ENCODE data around the gene FAM200C.

FAM200C gene

DNA sequence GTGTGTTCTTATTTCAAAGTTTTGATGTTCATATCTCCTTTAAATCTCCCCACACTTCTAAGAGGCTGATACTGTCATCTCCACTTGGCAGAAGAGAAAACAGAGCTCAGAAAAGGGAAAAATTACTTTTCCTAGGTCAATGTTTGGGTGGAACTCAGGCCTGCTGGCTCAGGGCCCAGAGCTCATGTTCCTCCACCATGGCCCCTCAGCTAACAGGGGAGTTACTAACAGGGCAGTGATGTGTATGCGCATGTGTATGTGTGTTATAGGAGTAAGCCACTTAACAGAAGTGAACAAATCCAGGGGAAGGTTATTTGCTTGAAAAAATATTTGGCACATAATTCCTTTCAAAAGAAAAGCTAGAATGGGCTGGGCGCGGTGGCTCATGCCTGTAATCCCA is 32.0 kb downstream of the FAM200C start:
- no peak for DNase-seq (ENCODE audit: low read depth in 2 of 3, low spot score in 1 of 3)

DNA sequence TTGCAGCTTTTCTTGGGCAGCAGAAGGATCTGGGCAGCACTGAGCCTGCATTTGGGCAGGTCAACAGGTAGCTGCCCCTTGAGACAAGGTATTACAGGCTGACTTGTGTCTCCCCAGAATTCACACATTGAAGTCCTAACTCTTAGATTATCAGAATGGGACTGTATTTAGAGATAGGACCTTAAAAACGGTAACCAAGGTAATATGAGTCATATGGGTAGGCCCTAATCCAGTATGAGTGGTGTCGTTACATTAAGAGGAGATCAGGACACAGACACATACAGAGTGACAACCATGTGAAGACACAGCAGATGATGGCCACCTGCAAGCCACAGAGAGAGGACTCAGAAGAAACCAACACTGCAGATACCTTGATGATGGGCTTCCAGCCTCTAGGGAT is 32.6 kb downstream of the FAM200C start:
- no peak for DNase-seq (ENCODE audit: low read depth in 2 of 3, low spot score in 1 of 3)

DNA sequence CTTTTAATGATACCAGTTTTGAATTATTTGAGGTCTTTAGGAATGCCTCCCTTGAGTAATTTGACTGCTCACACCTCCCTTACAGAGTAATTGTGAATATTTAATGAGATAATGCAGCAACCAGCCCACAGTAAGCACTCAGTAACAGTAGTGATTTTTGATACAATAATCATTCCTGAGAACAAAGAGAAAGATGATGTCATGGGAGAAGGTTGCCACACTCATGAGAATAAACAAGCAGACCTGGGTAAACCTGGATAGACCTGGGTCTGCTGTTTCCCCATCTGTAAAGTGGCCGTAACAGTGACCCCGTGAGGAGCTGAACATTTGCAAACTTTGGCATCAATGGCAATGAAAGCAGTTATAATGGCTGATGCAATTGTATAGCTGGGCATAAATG is 33.6 kb downstream of the FAM200C start:
- DNase-seq (ENCODE audit: low read depth in 2 of 3, low spot score in 1 of 3), result no peak

DNA sequence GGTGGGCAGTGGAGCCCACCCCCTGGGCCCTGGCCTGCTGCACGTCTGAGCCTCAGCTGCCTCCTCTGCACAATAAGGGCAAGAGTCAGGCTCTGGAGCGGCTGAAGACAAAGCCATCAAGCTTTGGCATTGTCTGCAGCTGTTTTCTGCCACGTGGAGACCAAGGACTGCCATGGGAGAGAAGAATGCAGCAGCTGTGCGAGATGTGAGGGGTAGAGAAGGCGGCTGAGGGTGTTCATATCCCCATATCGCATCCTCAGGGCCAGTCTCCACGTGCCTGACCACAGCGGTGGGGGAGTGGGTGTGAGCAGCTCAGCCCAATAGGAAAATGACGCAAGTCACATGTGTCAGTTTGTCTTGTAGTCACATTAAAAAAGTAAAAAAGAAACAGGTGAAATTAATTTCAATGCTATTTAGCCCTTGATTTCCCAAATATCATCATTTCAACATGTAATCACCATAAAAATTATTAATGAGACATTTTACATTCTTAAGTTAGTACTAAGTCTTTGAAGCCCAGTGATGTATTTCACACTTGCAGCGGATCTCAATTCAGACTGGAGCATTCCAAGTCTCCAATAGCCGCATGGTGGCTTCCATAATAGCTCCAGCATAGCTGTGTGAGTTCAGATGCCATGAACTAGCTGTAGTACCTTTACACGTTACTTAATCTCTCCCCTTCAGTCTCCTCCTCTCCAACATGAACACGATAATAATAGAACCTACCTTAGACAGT is 36.0 kb downstream of the FAM200C start:
- DNase-seq (ENCODE audit: low read depth in 2 of 3, low spot score in 1 of 3), result no peak

DNA sequence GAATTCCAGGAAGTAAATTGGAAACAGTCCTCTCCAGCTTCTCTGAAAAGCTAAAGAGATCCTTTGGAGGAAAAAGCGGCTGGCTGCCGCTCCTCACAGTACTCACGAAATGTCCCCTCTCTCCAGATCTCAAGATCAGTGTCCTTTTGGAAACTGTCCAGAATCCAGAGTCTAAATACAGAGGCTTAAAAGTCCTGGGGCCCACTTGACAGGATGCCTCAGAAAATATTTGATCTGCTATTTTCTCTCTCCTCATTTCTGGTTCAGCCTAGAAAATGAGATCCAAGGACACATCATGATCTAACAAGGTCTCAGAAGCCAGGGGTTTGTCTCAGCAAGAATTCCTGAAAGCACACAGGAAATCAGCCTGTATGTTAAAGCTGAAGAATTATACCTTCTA is 36.6 kb downstream of the FAM200C start:
- DNase-seq (ENCODE audit: low read depth in 2 of 3, low spot score in 1 of 3), result no peak

DNA sequence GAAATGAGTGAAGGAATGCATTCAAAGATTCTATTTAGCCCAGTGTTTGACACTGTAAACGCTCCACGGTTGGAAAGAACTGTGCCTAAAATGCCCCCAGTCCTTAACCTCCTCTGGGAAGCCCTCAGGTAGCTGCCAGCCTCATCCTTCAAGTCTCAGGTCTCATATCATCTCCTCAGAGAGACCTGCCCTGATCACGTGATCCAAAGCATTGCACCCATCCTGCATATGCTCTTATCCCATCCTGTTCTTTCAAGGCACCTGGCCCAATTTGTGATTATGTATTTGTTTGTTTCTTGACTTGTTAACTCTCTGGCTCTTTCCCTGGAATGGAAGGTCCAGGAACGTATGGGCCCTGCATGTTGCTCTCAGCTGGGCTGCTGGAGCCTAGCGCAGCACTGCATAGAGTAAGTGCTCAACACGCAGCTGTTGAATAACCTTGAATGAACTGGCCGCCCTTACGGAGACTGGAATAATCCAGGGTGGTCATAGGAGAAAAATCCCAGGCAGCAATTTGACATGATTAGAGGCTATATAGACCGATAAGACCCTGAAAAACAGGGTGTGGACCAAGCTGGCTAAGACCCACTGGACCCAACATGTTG is 38.1 kb downstream of the FAM200C start:
- DNase-seq (ENCODE audit: low read depth in 2 of 3, low spot score in 1 of 3), result no peak

DNA sequence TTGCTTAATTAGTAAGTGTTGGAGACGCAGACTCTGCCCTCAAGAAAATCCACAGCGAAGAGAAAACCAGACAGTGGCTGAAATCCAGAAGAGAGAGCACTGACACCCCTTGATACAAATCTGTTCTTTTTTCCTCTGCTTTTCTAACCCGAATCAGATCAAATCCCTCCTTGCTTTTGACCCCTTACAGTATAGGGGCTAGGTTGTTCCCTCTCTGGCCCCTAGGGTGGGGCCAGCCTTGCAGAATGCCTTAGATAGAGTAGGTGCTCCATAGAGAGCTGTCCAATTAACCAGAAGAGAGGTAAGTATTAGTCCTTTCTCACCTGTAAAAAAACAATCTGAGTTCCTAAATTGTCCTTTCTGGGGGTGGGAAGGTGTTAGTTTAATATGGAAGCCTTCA is 39.5 kb downstream of the FAM200C start:
- no peak for DNase-seq (ENCODE audit: low read depth in 2 of 3, low spot score in 1 of 3)

DNA sequence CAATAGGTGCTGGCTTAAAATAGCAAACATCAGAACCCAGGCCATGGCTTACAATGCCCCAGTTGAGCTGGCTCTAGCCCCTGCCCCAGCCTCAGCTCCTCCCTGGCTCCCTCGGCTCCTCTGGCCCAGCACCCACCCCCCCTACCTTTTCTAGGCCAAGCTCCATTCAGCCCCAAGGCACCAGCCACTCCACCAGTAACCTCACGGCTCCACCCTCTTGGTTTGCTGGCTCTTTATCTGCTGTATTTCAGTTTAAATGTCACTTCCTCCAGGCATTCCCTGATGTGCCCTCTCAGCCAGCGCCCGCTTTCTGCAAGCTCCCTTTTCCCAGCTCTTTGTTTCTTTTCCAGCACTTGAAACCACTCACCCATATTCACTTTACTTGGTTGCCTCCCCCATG is 40.0 kb downstream of the FAM200C start:
- DNase-seq (ENCODE audit: low read depth in 2 of 3, low spot score in 1 of 3), result no peak

DNA sequence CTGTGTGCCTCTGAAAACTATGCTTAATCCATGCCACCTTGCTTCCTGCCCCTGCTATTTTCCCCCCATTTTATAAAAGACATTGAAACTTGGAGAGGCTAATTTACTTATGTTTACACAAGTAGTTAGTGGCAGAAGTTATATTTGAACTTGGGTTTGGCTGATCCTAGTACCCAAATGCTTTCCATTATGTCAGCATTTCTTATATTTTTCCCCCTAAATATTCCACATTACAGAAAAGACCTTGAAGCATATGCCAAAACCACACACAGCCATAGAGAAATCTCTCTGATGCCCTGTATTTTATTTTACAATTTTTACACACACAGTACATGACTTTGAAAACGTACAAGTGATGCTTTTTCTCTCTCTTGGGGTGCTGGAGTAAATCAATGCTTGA is 40.6 kb downstream of the FAM200C start:
- no peak for DNase-seq (ENCODE audit: low read depth in 2 of 3, low spot score in 1 of 3)

DNA sequence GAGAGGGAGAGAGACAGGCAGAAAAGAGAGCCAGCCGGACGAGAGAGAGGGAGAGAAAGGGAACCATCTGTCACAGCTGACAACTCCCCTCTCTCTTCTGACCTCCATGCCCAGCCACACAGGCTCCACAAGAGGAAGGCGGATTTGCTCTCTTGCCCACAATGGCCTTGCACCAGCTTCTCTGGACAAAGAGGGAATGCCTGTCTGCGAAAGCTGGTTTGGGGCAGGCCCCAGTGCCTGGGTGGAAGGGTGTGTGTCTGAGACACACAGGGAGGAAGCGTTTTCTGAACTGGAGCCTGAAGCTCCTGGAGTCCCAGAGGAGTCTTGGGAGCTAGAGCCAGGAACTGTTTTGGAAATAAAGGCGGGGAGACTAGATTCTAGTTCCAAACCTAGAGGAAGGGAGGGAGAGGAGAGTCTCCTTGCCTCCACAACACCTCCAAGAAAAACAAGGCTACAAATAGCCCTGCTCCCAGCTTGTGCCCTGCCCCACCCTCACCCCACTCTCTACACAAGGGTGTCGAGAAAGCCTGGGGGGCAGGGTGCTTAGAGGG is 41.9 kb downstream of the FAM200C start:
- DNase-seq (ENCODE audit: low read depth in 2 of 3, low spot score in 1 of 3), result no peak

DNA sequence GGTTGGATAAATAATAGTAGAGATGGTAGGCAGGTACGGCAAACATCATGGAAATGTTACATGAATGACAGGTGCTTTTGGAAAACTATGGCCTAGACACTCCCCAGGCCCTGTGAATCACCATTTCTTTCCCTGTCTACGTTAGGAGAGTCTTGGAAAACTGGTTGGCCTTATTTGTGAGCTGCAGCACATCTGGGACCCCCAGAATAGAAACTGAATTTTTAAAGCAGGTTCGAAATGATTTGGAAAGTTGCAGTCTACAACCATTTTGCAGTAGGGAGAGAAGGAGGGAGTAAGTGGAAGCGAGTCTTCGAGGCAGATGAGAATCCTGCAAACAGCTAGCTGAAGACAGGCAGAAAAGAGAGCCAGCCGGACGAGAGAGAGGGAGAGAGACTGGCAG is 42.5 kb downstream of the FAM200C start:
- DNase-seq (ENCODE audit: low read depth in 2 of 3, low spot score in 1 of 3), result no peak

DNA sequence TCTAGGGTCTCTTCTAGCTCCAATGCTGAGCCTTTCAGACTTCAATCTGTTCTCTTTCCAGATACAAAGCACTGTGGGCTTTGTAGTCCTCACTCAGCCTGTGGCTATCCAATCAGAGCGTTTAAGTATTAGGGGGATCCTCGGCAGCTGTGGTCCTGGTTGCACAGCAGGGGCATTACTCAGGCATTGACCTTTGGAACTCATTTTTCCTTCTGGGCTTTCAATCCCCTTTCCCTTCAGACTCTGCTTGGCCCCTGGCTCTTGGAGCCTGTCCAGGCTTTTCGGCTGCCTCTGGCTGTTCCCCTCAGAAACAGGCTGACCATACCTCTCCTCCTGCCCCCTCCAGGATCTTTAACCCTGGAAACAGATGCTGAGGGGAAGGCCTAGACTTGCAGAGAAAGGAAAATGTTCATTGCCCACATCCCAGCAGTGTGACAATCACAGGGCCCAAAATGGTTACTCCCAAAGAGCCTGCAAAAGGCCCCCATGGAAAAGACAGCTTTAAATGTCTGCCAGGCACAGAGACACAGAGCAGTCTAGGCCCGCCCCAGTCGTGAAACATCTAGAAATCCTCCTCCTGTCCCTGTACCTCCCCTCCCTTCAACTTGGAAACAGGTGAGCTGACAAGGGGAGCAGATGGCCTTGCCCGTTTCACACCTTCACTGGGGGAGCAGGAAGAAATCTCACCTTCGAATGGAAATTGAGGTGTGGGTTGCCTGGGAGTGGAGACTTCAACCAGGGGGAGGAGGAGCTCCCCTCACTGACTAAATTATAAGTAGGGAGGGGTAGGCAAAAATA is 43.1 kb downstream of the FAM200C start:
- DNase-seq (ENCODE audit: low read depth in 2 of 3, low spot score in 1 of 3), result no peak

DNA sequence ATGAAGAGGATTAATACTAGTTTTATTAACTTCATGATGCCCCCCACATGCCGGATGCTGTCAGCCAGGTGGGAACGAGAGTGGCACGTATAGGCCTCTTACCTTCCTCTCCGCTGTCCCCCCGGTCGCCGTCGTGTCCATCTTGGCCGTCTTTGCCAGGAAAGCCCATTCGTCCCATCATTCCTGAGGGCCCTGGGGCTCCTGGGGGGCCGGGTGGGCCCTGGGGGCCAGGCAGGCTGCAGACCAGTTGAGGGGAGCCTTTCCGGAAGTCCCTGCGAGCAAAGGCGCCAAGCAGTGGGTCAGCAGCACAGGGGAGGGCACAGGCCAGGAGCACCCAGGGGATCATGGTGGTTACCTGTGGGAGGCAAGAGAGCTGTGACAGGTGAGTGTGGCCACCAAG is 45.2 kb downstream of the FAM200C start:
- DNase-seq (ENCODE audit: low read depth in 2 of 3, low spot score in 1 of 3), result no peak

DNA sequence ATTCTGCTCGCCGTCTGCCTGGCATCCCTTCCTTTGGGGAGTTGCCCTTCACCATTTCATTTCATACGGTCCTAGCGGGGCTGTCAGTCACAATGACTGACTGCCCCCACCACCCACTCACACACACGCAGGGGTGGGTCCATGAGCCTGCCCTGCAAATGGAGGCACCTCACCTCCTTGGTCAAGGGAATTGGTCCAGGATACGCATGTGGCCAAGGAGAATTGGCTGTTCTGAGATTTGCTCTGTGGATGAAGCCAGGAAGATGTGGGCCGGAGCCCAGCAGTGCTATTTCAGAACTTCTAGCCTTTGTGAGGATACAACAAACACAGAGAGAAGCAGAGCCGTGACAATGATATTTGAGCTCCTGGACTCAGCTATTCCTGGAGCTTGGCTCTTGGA is 46.5 kb downstream of the FAM200C start:
- DNase-seq (ENCODE audit: low read depth in 2 of 3, low spot score in 1 of 3), result no peak

DNA sequence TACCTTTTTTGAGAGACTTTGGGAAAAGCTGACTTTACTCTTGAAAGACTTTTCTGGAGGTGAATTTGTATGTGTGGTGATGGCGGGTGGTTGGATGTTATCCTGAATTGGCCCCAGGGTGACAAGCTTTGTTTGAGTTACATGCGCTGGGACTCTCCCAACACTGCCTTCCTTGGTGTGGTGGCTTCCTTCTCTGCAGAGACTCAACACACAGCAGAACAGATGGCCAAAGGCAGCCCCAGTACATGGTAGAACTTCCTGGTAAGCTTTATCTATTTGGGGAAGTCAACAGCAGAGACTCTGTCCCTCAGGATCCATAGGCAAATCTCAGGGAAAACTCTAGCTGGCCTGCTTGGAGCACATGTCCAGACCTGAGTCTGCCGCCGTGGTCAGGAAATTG is 47.5 kb downstream of the FAM200C start:
- DNase-seq (ENCODE audit: low read depth in 2 of 3, low spot score in 1 of 3), result no peak

DNA sequence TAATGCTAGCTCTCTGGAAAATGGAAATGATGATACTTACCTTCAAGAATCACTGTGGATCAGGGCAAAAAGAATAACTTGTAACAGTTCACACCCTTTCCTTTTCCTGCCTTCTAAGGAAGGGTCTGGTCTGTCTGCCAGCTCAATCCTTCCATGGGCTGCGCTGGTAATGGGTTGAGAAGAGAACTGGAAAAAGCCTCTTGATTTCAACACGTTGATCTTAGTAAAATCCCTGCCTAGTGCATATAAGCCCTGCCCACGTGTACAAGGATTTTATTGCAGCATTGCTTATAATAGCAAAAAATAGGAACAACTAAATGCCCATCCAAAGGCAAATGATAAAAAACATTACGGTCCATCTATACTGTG is 49.9 kb downstream of the FAM200C start:
- DNase-seq (ENCODE audit: low read depth in 2 of 3, low spot score in 1 of 3), result no peak

DNA sequence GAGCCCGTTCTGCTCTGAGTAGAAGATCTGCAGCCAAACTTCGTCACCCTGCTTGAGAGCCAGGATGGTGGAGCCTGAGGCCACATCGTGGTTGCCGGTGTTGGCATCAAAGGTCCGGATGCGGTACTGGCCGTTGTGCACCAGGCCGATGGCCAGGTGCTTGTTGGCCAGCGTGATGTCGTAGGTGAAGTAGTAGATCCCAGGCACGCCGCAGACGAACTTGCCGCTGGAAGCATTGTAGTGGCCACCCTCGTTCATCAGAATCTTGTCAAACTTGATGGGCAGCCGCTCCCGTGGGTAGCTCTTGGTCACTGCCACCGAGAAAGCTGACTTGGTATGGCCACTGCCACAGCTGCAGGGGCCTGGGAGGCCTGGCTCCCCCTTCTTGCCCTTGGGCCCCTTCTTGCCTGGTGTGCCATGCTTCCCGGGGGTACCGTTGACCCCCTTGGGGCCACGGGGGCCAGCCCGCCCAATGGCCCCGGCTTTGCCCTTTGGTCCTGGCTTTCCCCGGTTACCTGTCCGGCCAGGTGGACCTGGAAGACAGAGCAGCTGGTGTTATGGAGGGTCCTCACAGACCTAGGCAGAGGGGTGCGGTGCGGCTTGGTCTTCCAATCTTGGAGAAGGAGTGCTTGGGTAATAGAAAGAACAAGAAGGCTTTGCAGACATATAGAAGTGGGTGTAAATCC is 50.5 kb downstream of the FAM200C start:
- no peak for DNase-seq (ENCODE audit: low read depth in 2 of 3, low spot score in 1 of 3)

DNA sequence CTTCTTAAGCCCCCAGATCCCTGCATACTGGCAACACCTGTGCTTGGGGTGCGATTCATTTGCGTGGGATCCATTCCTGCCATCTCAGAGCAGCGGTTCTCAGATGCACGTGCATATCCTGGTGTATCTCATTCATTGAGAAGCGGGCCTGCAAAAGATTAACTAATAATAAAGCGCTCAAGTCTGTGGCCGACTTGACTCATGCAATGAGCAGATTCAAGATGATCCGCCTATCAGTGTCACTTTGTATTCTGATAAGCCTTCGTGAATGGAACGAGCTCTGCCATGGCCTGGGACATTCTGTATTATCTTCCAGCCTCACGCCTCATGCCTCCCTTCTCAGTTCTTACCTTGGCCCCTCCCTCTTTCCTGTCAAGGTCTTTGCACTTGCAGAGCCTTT is 51.8 kb downstream of the FAM200C start:
- no peak for DNase-seq (ENCODE audit: low read depth in 2 of 3, low spot score in 1 of 3)

DNA sequence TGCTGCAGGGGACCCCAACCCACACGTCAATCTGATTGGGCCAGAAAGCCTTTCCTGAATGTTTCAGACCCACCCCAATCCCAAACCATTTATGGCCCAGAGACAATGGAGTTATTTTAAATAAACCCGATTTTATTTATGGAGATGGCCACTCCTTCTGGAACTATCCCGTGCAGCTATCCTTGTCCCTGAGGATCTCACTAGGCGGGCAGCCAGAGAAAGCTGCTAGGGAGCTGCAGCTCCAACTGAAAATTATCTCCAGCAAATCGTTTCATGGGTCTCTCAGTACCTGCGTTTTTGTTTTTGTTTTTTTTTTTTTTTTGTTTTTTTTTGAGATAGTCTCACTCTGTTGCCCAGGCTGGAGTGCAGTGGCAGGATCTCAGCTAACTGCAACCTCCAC is 52.4 kb downstream of the FAM200C start:
- no peak for DNase-seq (ENCODE audit: low read depth in 2 of 3, low spot score in 1 of 3)

All from stimulated activated CD4-positive, alpha-beta T cell treated with anti-CD3 and anti-CD28 coated beads, Interleukin-12 subunit alpha, Interleukin-12 subunit beta, amount 100 ng/mL, for 48 hours (primary cell).